Measurements from ENCODE around the gene DNAH7. TPM values are rescaled to one million over a fixed set of nuclear protein-coding genes. Genes with fewer than 3 reads are reported as not detected.

Gene DNAH7
- total RNA-seq, 1 donor from 2014 or later, result 0.06 TPM

DNA sequence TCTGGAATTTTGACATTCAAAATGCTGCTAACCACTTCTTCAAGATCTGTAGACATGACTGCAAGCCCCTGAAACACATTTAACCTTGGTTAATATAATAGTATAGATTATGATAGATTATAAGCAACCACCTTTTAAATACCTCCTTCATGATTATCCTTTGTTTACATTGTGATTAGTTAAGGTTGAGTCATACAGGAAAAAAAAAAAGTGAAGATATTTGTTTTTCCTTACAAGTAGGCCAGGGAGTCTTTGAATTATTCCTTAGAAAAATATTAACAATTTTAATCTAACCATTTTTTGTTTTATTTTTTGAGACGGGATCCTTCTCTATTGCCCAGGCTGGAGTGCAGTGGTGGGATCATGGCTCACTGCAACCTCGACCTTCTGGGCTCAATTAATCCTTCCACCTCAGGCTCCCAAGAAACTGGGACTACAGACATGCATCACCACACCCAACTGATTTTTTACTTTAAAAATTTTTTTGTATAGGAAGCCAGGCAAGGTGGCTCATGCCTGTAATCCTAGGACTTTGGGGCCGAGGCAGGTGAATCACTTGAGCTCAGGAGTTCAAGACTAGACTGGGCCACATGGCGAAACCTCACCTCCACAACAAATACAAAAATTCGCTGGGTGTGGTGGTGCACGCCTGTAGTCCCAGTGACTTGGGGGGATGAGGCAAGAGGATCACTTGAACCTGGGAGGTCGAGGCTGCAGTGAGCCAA is 312.3 kb downstream of the DNAH7 start:
- no peak for DNase-seq (ENCODE audit: low read depth)
- no peak overlapping the region for H3K4me3 ChIP-seq (ENCODE audit: low read depth, low read length)

DNA sequence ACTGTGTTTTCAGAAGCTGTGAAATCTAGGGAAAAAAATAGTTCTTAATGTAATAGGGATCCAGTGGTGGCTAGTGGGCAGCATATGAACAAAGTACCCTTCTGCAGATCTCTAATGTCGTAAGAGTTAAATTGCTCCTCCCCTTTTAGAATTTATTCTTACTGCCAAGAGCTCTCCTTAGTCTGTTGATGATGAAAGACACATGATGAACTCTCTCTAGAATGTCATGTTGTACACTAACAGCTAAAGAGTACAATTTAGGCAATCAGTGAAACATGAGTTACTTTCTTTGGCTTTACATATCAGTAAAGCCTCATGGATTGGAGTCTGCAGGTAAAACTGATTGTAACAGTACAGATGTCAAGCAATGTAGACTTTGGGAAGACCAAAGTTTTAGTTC is 327.4 kb downstream of the DNAH7 start:
- TF ChIP-seq, protein P1, sequence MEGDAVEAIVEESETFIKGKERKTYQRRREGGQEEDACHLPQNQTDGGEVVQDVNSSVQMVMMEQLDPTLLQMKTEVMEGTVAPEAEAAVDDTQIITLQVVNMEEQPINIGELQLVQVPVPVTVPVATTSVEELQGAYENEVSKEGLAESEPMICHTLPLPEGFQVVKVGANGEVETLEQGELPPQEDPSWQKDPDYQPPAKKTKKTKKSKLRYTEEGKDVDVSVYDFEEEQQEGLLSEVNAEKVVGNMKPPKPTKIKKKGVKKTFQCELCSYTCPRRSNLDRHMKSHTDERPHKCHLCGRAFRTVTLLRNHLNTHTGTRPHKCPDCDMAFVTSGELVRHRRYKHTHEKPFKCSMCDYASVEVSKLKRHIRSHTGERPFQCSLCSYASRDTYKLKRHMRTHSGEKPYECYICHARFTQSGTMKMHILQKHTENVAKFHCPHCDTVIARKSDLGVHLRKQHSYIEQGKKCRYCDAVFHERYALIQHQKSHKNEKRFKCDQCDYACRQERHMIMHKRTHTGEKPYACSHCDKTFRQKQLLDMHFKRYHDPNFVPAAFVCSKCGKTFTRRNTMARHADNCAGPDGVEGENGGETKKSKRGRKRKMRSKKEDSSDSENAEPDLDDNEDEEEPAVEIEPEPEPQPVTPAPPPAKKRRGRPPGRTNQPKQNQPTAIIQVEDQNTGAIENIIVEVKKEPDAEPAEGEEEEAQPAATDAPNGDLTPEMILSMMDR (conservative IDR thresholded peaks at IDR 0.05; ENCODE audit: low read depth, low read length), result no peak
- H3K4me3 ChIP-seq (ENCODE audit: low read depth, low read length), result no peak overlapping the region
- DNase-seq (ENCODE audit: low read depth), result no peak

More for the DNA sequence above, 312.3 kb downstream of the DNAH7 start:
- TF ChIP-seq, protein P1 (conservative IDR thresholded peaks at IDR 0.05; ENCODE audit: low read depth, low read length), result no peak

DNA sequence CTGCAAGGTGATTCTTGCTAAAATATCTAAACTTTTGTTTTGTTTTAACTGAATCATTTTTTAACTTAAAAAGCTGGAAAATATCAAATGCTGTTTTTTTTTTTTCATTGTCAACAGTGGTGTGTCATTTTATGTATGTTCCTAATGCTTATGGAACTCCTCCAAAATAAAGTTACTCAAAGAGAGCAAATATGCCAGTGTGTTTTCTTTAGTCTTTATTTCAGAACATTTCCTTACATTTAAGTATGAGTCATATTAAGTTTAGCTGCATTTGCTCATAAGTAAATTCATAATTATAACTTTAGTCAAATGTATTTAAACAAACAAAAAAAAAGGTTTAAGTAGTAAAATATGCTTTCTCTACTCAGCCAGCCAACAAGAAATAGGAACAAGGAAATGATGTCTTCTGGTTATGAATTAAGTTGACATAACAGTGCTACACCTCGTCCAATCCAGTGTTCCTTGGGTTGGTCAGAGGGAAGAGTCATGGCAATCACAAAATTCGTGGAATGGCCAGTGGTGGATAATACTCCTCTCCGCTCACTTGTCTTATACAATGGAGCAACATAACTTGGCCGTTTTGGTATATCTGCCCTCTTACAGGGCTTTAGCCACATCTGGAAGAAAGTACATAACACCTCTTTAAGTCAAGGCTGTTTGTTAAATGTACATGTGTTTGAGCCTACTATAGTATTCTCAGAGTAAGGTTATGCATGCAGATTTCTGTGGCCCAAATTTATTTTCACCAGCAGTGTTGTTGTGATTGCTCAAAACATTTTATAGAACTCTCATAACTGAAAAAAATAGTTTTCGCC is 330.9 kb downstream of the DNAH7 start:
- no peak overlapping the region for H3K4me3 ChIP-seq (ENCODE audit: low read depth, low read length)
- no peak for DNase-seq (ENCODE audit: low read depth)
- TF ChIP-seq, protein P1 (conservative IDR thresholded peaks at IDR 0.05; ENCODE audit: low read depth, low read length), result no peak

DNA sequence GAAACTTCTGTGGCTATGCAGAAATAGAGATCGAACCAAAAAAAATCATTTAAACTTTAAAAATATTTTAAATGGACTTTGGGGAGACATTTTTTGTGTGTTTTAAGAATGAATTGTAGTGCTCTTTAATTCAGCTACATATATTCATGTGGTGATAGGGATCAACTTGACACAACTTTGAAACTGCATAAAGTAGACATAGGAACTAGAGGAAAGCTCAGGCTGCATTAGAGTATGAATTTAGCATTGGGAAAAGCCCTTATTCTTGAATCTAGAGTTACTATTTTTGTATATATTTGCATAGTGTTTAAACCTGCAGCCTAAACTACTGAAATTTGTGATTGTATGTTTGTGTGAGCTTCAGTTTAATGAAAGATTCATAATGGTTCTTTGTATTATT is 333.3 kb downstream of the DNAH7 start:
- H3K4me3 ChIP-seq (ENCODE audit: low read depth, low read length), result no peak overlapping the region
- TF ChIP-seq, protein P1 (conservative IDR thresholded peaks at IDR 0.05; ENCODE audit: low read depth, low read length), result no peak
- no peak for DNase-seq (ENCODE audit: low read depth)

DNA sequence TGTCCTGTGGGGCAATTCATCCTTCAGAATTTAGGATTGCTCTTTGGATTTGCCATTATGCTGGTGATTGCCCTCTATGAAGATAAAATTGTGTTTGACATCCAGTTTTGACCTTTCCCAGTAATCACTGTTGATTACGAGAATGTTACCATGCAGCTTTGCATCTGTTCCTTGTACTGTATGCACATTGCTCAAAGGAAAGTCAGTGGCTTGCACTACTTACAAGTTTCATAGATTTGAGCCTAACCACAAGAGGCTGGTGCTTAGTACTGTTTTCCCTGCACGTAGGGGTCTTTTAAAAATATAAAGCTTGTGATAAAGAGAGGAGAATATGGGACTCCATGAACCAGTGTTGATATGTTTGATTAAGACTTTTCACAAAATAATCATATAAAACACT is 333.7 kb downstream of the DNAH7 start:
- TF ChIP-seq, protein P1 (conservative IDR thresholded peaks at IDR 0.05; ENCODE audit: low read depth, low read length), result no peak
- DNase-seq (ENCODE audit: low read depth), result no peak
- no peak overlapping the region for H3K4me3 ChIP-seq (ENCODE audit: low read depth, low read length)

DNA sequence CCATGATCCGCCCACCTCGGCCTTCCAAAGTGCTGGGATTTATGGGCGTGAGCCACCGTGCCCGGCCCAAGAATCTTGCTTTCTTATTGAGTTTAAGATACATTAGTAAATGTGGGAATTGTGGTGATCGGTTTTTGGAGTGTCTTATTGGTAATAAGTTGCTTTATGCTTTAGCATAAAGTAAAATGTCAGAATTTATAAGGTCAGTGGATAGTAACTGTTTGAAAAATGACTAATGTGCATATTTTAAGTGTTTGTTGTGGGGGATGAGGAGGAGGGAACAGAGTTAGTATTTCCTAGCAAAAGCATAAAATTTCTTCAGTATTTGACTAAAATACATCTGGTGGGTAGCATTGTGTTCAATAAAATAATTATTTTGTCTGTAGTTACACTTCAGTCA is 334.2 kb downstream of the DNAH7 start:
- DNase-seq (ENCODE audit: low read depth), result no peak
- H3K4me3 ChIP-seq (ENCODE audit: low read depth, low read length), result no peak overlapping the region
- TF ChIP-seq, protein P1 (conservative IDR thresholded peaks at IDR 0.05; ENCODE audit: low read depth, low read length), result no peak
